Body of pancreas (tissue), 4 donors: ENCODE measurements around the gene MCEE.
"Not testable (repeated sequence)": the region's sequence is repeated elsewhere in the genome, so short reads cannot be mapped to it uniquely, and the experiment has no call there.

ENCODE experiments used
- CTCF ChIP-seq, 7 experiments: fragments of 450-650 bp in 4 of 7; fragments of 200-600 bp in 3 of 7; sonication (generic) in 3 of 7; IDR thresholded peaks; one replicate each; pipeline ENCODE4 v1.5.1; 2016 to 2019; ENCODE audit warnings: antibody characterized with exemption in 7 of 7
- POLR2A ChIP-seq, 3 donors: fragments of 450-650 bp; IDR thresholded peaks; one replicate each; pipeline ENCODE4 v1.6.1; 2016; ENCODE audit warnings: antibody characterized with exemption in 3 of 3, mild to moderate bottlenecking in 2 of 3

GRCh38 chr2:71089475-71089874, 40.6 kb downstream of the MCEE start:
- TF ChIP-seq CTCF, POLR2A (IDR thresholded peaks at IDR 0.05): not testable (repeated sequence)
